RWPE2 (cell line): ENCODE results near the gene DRC7.
A peak's percentile ranks its signal among the peaks of the same experiment; 100 is the strongest.

Source experiments
- ATAC-seq: fragments of 200-7000 bp; cut with Tn5 transposase; 3 replicates; pipeline ENCODE4 v1.9.1; 2021; ENCODE audit warnings: low read depth
- DNase-seq: peaks from one replicate; pipeline ENCODE4 v3.0.0-alpha.2; 2020; ENCODE audit warnings: low spot score
- H3K27ac ChIP-seq: fragments of 450-650 bp; 2 replicates; pipeline ENCODE4 v1.5.1; 2017; ENCODE audit warnings: mild to moderate bottlenecking; ENCODE audit not compliant: poor library complexity, severe bottlenecking
- H3K27me3 ChIP-seq: fragments of 250-450 bp; sonication (Bioruptor Pico); 2 replicates; pipeline ENCODE4 v1.5.1; 2021; ENCODE audit warnings: mild to moderate bottlenecking, moderate library complexity; ENCODE audit not compliant: insufficient read depth, poor library complexity, severe bottlenecking
- H3K36me3 ChIP-seq: fragments of 250-450 bp; sonication (Bioruptor Pico); 2 replicates; pipeline ENCODE4 v1.5.1; 2020; ENCODE audit warnings: low read depth, mild to moderate bottlenecking, moderate library complexity
- H3K4me1 ChIP-seq: fragments of 250-450 bp; sonication (Bioruptor Pico); 2 replicates; pipeline ENCODE4 v1.5.1; 2021; ENCODE audit warnings: mild to moderate bottlenecking, moderate library complexity; ENCODE audit not compliant: insufficient read depth, poor library complexity, severe bottlenecking
- H3K4me3 ChIP-seq: fragments of 250-450 bp; sonication (Bioruptor Pico); 2 replicates; pipeline ENCODE4 v1.5.1; 2021; ENCODE audit warnings: mild to moderate bottlenecking, moderate library complexity; ENCODE audit not compliant: severe bottlenecking
- H3K9me3 ChIP-seq: fragments of 250-450 bp; sonication (Bioruptor Pico); 2 replicates; pipeline ENCODE4 v1.5.1; 2021; ENCODE audit warnings: mild to moderate bottlenecking, moderate library complexity; ENCODE audit not compliant: severe bottlenecking
- CTCF ChIP-seq: fragments of 450-650 bp; IDR thresholded peaks from one replicate; pipeline ENCODE4 v1.5.1; 2017; ENCODE audit warnings: mild to moderate bottlenecking, moderate library complexity; ENCODE audit not compliant: poor library complexity, severe bottlenecking

Gene DRC7

DNA sequence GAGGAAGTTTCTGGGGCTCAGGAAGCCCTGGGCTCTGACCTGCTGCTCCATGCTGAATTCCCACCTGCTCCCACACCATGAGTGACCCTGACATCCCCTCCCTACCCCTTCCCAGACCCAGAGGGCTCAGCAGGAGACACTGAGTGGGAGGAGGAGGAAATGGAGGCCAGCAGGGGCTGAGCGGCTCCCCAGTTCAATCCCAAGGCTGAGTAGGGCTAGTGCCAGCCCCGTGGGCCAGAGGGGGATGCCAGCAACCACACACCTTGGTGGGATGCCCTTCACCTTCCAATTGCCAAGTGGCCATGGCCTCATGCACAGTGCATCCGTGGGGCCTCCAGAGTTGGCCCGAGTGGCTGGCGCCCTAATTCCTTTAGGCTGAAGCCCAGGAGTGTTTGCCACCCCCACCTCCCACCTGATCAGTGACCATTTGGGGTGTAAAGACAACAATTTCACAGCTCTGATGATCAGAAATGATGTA, 27.5 kb upstream of the DRC7 start:
- no peak for ATAC-seq
- no peak for TF ChIP-seq CTCF
- H3K27ac ChIP-seq: no peak overlapping the region

DNA sequence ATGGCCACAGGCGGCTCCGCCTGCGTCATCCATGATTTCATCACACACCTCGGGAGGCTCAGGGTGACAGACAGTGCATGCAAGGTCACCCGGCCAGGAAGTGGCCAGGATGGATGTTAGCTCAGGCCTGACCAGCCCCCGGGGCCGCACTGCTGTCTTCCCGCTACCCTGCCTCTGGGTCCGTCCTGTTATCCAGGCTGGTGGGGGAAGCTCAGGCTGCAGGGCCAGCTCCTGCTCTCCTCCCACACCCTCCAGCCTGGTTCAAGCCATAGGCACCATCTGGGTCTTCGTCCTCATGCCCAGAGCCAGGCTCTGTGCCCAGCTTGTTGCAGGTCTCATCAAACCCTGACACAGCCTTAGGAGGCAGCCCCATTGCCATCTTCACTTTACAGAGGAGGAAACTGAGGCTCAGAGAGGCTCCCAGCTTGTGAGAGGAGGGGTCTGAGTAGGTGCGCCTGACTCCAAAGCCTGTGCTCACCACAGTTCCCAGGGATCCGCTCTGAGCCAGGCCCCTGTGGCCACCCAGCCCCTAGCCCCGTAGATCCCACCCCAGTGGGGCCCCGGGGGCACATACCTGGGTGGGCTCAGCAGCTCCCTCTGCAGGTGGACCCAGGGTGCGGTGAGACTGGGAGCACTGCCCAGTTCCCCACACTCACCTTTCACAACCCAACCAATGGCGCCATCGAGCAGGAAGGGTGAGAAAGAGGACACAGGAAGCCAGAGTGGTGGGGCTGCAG, 26.9 kb upstream of the DRC7 start:
- peak; percentile 38 for TF ChIP-seq CTCF
- Histone ChIP-seq H3K4me3 (no peak overlapping the region), H3K27me3 (no peaks in the 10 kb centered on the region), H3K4me1 (peaks cover 7% of the 10 kb centered on the region), H3K9me3 (no peaks in the 10 kb centered on the region), H3K27ac (no peak overlapping the region), H3K36me3 (peaks cover 19% of the 10 kb centered on the region)
- peak; percentile 28 for ATAC-seq
- no peak for DNase-seq

More for the DNA sequence above, 27.5 kb upstream of the DRC7 start:
- no peak for DNase-seq
- H3K4me1 ChIP-seq: peaks cover 7% of the 10 kb centered on the region
- H3K4me3 ChIP-seq: no peak overlapping the region
- H3K27me3 ChIP-seq: no peaks in the 10 kb centered on the region
- peaks cover 25% of the 10 kb centered on the region for H3K36me3 ChIP-seq
- H3K9me3 ChIP-seq: no peaks in the 10 kb centered on the region

GRCh38 chr16:57668263-57668571, 26.4 kb upstream of the DRC7 start, which contains the start of gene ADGRG3:
ADGRG3 (plus strand) TSS chr16:57668306; CDS start chr16:57668348, 42 bp downstream.
- no peak for TF ChIP-seq CTCF
- no peak within 1 kb of the TSS for H3K4me3 ChIP-seq
- H3K27me3 ChIP-seq: no peaks in the 10 kb centered on the region
- peaks cover 7% of the 10 kb centered on the region for H3K4me1 ChIP-seq
- no peaks in the 10 kb centered on the region for H3K9me3 ChIP-seq
- DNase-seq: no peak
- no peak within 1 kb of the TSS for H3K27ac ChIP-seq
- peak; percentile 31 for ATAC-seq
- H3K36me3 ChIP-seq: peaks cover 14% of the 10 kb centered on the region

DNA sequence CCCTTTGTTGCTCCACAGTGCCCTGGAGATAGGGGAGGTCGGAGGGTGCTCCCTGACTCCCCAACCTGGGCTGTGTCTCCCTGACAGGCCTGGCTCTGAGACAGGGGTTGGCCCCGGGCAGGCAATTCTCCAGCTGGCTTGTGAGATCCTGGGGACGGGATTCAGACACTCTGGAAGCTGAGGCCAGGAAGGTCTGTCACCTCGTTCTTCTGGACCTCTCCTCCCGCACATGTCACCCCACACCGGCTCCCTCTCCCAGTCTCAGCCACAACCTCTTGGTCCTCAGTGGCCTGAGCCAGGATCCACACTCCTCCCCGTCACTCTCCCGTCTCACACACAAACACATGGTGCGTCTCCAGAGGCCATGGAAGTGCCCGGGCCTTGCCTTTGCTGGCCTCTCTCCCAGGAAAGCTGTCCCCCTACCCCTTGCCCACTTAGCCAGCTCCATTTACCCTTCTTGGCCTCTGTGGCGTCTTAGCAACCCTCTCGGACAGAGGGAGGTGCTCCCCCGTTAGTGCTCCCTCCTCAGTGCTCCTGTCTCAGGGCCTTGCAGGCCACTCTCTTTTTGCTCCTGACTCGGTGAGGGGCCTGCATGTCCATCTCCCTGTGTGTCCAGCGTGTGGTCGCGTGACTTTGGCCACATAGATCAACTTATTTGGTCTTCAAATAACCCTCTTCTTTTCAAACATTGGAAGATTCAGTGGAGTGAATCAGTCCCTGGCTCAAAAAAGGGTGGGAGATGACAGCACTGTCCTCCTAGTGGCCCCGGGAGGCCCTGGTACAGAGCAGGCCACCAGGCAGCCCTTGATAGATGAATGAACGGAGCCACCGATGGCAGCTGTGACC, 25.8 kb upstream of the DRC7 start:
- no peak for ATAC-seq
- no peak for DNase-seq

More for the DNA sequence above, 25.8 kb upstream of the DRC7 start:
- TF ChIP-seq CTCF: no peak
- Histone ChIP-seq H3K9me3 (no peaks in the 10 kb centered on the region), H3K4me1 (peaks cover 7% of the 10 kb centered on the region), H3K36me3 (peaks cover 11% of the 10 kb centered on the region), H3K27ac (no peak overlapping the region), H3K27me3 (no peaks in the 10 kb centered on the region), H3K4me3 (no peak overlapping the region)
